Measurements from ENCODE around the gene BTN2A1. TPM values are rescaled to one million over a fixed set of nuclear protein-coding genes. Genes with fewer than 3 reads are reported as not detected.

Gene BTN2A1
- total RNA-seq, 4 donors from 2014 or later = 15.7 to 29.0 (median 17.1) TPM

GRCh38 chr6:26516481-26517427, 59.0 kb downstream of the BTN2A1 start:
- no peaks in the 10 kb centered on the region for H3K27me3 ChIP-seq
- H3K4me1 ChIP-seq = peaks cover 0 to 7% (median 0%) of the 10 kb centered on the region in 4 donors
- DNase-seq (ENCODE audit: low spot score in 2 of 2) = no peak
- H3K27ac ChIP-seq = no peak overlapping the region
- no peak overlapping the region for H3K4me3 ChIP-seq
- H3K36me3 ChIP-seq = no peaks in the 10 kb centered on the region
- WGBS, 2 donors = 58 to 64% methylated on average over 9 of the region's 9 CpGs
- no peaks in the 10 kb centered on the region for H3K9me3 ChIP-seq
- TF ChIP-seq, protein P1, sequence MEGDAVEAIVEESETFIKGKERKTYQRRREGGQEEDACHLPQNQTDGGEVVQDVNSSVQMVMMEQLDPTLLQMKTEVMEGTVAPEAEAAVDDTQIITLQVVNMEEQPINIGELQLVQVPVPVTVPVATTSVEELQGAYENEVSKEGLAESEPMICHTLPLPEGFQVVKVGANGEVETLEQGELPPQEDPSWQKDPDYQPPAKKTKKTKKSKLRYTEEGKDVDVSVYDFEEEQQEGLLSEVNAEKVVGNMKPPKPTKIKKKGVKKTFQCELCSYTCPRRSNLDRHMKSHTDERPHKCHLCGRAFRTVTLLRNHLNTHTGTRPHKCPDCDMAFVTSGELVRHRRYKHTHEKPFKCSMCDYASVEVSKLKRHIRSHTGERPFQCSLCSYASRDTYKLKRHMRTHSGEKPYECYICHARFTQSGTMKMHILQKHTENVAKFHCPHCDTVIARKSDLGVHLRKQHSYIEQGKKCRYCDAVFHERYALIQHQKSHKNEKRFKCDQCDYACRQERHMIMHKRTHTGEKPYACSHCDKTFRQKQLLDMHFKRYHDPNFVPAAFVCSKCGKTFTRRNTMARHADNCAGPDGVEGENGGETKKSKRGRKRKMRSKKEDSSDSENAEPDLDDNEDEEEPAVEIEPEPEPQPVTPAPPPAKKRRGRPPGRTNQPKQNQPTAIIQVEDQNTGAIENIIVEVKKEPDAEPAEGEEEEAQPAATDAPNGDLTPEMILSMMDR (IDR thresholded peaks at IDR 0.05) = no peak
- no peak for TF ChIP-seq POLR2A (IDR thresholded peaks at IDR 0.05)
- TF ChIP-seq EP300 (IDR thresholded peaks at IDR 0.05) = no peak

Small RNAs within 50 kb of the gene (small RNA-seq; reads per million reads assigned to genes)
- gene RNU6-502P = not detected

Other genes with a start within 250 kb of the BTN2A1 start
- gene BTN3A2, start 92.8 kb upstream of the BTN2A1 start, total RNA-seq = 10 to 100 TPM in 3 of 4 donors, 1 to 10 TPM in 1; 8.4 to 14.0 (median 12.1) TPM
- 10 to 100 TPM in 3 of 4 donors, 1 to 10 TPM in 1; 6.7 to 20.7 (median 14.5) TPM for gene BTN2A2, start 74.8 kb upstream of the BTN2A1 start, total RNA-seq
- gene BTN3A1, start 55.7 kb upstream of the BTN2A1 start, total RNA-seq = 10 to 100 TPM; 12.3 to 29.3 (median 16.6) TPM
- gene BTN3A3, start 17.5 kb upstream of the BTN2A1 start, total RNA-seq = 10 to 100 TPM in 3 of 4 donors, 1 to 10 TPM in 1; 9.4 to 27.8 (median 14.0) TPM
- gene BTN1A1, start 42.3 kb downstream of the BTN2A1 start, total RNA-seq = not detected
- 10 to 100 TPM; 46.5 to 67.8 (median 56.2) TPM for gene HMGN4, start 80.4 kb downstream of the BTN2A1 start, total RNA-seq
- 10 to 100 TPM in 3 of 4 donors, 1 to 10 TPM in 1; 8.3 to 13.2 (median 10.6) TPM for gene ABT1, start 139.0 kb downstream of the BTN2A1 start, total RNA-seq
- 10 to 100 TPM; 15.6 to 34.5 (median 22.0) TPM for gene ZNF322, start 201.8 kb downstream of the BTN2A1 start, total RNA-seq

All from tibial nerve (tissue), 4 donors.